UCSD-AML1 (cell line): ENCODE results near the gene TAC3.
"Not testable (repeated sequence)": the region's sequence is repeated elsewhere in the genome, so short reads cannot be mapped to it uniquely, and the experiment has no call there.

Experiments used
- DNase-seq: peaks from one replicate; lab custom pipeline; 2025; ENCODE audit not compliant: unreplicated experiment; lab: John Stamatoyannopoulos, UW

The TAC3 gene

GRCh38 chr12:56987011-56987410 is 29.3 kb downstream of the TAC3 start:
- no peak for DNase-seq

- not testable (repeated sequence) for DNase-seq
Measured at GRCh38 chr12:56985714-56986113, 30.6 kb downstream of the TAC3 start.

- no peak for DNase-seq
Measured at GRCh38 chr12:56983386-56983785, 32.9 kb downstream of the TAC3 start.

DNA sequence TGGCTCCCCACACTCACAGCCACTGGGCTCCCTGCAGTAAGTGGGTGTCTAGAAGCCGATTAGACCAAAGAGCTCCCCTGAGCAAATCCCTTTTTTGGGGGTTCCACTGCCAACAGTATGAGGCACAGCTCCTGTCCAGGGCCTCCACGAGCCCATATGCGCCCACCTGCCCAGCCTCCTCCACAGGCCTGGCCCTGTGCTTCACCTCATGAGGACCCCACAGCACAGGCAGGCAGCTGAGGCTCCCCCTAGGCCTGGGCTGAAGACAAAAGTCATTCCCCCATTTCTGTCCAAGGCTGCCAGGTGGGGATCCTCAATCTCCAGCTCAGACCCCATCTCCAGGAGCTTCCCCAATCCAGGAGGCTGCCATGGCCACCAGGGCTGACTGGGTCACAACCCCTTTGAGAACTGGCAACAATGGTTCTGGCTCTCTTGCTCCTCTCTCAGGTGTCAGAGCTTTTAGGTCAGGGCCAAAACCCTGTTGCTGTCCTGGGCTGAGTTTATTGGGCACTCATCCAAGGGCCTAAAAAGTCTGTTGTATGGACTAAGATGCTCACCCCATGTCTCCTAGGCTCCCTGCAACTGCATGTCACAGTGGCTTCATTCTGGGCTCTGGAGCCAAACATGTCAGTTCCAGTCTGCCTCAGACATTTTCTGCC is 33.6 kb downstream of the TAC3 start:
- not testable (repeated sequence) for DNase-seq

GRCh38 chr12:56980941-56981530 is 35.3 kb downstream of the TAC3 start:
- no peak for DNase-seq

GRCh38 chr12:56980268-56980667 is 36.1 kb downstream of the TAC3 start:
- DNase-seq: no peak

DNA sequence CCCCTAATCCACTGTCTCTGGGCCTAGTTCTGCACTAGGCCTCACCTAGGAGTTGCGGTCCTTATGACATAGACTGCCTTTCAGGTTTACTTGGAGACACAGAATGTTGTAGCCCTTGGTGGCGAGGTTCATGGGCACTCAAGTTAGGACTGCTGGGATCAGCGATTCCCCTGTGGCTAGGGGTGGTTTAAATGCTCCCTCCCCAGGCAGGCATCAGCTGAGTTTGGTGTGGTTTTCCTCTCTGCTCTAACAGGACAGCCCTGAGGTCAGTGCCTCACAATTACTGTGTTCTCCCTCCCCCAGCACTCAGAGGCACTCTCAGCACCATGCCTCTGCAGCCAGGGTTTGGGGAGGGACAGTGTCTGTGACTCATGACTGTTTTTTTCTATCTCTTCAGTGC is 36.7 kb downstream of the TAC3 start:
- no peak for DNase-seq

DNA sequence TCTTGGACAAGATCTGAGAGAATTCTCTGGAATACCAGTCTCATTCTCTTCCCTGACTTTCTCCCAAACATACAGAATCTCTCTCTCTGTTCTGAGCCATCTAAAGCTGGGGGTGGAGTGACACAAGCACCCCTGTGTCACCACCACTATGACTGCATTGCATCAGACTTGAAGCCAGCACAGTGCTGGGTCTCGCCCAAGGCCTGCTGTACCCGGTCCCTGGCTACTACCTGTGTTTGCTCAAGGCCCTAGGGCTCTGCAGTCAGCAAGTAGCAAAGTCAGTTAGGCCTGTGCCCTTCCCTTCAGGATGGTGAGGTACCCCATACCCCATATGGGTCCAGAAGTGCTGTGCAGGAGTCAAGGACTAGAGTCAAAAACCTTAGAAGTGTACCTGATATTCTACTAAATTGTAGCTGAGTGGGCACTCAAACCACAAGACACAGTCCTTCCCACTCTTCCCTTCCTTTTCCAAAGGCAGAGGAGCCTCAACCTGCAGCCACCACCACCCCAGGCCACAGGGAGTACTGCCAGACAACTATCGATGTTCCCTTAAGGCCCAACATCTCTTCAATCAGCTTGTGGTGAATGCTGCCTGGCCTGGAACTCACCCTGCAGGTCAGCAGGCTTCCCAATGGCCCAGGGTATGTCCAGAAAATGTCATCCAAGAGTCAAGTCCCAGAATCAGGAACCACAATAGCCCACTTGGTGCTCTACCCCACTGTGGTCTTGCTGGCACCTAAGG is 37.8 kb downstream of the TAC3 start:
- DNase-seq: no peak

DNA sequence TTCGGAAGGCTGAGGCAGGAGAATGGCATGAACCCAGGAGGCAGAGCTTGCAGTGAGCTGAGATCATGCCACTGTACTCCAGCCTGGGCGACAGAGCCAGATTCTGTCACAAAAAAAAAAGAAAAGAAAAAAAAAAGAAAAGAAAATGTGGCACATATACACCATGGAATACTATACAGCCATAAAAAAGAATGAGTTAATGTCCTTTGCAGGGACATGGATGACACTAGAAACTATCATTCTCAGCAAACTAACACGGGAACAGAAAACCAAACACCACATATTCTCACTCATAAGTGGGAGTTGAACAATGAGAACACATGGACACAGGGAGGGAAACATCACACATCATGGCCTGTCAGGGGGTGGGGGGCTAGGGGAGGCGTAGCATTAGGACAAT is 39.0 kb downstream of the TAC3 start:
- DNase-seq: not testable (repeated sequence)

GRCh38 chr12:56974224-56974623 is 42.1 kb downstream of the TAC3 start:
- DNase-seq: not testable (repeated sequence)

DNA sequence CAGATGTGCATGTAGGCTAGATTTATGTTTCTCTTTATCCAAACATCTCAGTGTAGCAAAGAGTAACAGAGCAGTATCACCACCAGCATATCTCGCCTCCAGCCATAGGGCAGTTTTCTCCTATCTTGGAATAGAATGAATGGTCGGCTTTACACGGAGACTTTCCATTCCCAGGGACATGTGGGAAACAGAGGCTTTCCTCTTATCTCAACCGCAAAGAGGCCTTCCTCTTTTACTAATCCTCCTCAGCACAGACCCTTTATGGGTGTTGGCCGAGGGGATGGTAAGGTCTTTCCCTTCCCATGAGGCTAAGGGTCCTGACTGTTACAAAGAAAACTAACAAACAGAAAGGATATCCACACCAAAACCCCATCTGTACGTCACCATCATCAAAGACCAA is 47.4 kb downstream of the TAC3 start:
- not testable (repeated sequence) for DNase-seq

DNA sequence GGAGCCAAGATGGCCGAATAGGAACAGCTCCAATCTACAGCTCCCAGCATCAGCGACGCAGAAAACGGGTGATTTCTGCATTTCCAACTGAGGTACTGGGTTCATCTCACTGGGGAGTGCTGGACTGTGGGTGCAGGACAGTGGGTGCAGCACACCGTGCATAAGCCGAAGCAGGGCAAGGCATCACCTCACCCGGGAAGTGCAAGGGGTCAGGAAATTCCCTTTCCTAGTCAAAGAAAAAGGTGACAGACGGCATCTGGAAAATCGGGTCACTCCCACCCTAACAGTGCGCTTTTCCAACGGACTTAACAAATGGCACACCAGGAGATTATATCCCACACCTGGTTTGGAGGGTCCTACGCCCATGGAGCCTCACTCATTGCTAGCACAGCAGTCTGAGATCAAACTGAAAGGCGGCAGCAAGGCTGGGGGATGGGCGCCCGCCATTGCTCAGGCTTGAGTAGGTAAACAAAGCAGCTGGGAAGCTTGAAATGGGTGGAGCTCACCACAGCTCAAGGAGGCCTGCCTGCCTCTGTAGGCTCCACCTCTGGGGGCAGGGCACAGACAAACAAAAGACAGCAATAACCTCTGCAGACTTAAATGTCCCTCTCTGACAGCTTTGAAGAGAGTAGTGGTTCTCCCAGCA is 50.2 kb downstream of the TAC3 start:
- DNase-seq: not testable (repeated sequence)

GRCh38 chr12:56965124-56965523 is 51.2 kb downstream of the TAC3 start:
- DNase-seq: not testable (repeated sequence)

DNA sequence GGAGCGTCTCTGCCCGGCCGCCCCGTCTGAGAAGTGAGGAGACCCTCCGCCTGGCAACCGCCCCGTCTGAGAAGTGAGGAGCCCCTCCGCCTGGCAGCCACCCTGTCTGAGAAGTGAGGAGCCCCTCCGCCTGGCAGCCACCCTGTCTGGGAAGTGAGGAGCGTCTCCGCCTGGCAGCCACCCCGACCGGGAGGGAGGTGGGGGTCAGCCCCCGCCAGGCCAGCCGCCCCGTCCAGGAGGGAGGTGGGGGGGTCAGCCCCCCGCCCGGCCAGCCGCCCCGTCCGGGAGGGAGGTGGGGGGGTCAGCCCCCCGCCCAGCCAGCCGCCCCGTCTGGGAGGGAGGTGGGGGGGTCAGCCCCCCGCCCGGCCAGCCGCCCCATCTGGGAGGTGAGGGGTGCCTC is 52.8 kb downstream of the TAC3 start:
- not testable (repeated sequence) for DNase-seq

- DNase-seq: not testable (repeated sequence)
Measured at GRCh38 chr12:56962247-56962646, 54.1 kb downstream of the TAC3 start.
